Measurements from ENCODE around the gene SH3RF2. TPM values are rescaled to one million over a fixed set of nuclear protein-coding genes. Genes with fewer than 3 reads are reported as not detected.

The SH3RF2 gene
- total RNA-seq, 2 experiments from 2014 or later: not detected

- H3K27me3 Mint-ChIP-seq: peaks cover under 1% of the 10 kb centered on the region
- TF ChIP-seq, protein P1, sequence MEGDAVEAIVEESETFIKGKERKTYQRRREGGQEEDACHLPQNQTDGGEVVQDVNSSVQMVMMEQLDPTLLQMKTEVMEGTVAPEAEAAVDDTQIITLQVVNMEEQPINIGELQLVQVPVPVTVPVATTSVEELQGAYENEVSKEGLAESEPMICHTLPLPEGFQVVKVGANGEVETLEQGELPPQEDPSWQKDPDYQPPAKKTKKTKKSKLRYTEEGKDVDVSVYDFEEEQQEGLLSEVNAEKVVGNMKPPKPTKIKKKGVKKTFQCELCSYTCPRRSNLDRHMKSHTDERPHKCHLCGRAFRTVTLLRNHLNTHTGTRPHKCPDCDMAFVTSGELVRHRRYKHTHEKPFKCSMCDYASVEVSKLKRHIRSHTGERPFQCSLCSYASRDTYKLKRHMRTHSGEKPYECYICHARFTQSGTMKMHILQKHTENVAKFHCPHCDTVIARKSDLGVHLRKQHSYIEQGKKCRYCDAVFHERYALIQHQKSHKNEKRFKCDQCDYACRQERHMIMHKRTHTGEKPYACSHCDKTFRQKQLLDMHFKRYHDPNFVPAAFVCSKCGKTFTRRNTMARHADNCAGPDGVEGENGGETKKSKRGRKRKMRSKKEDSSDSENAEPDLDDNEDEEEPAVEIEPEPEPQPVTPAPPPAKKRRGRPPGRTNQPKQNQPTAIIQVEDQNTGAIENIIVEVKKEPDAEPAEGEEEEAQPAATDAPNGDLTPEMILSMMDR (IDR thresholded peaks at IDR 0.05): no peak
- H3K36me3 Mint-ChIP-seq (ENCODE audit: low read depth): no peaks in the 10 kb centered on the region
- H3K4me3 Mint-ChIP-seq: no peak overlapping the region
- H3K4me1 Mint-ChIP-seq (ENCODE audit: low read depth): no peaks in the 10 kb centered on the region
- no peak for ATAC-seq
- intact Hi-C loops (cut with micrococcal nuclease): no loop called here
- no peaks in the 10 kb centered on the region for H3K9me3 Mint-ChIP-seq
- no peak for DNase-seq
- H3K27ac Mint-ChIP-seq: no peak overlapping the region
- POLR2A ChIA-PET: no interaction called here
- CTCF ChIA-PET: no interaction called here
Observed at GRCh38 chr5:145979270-145980223, 43.2 kb downstream of the SH3RF2 start.

GRCh38 chr5:145980259-145980658, 43.9 kb downstream of the SH3RF2 start:
- H3K27ac Mint-ChIP-seq: no peak overlapping the region
- intact Hi-C loops (cut with micrococcal nuclease): no loop called here
- CTCF ChIA-PET: no interaction called here
- no peak overlapping the region for H3K4me3 Mint-ChIP-seq
- POLR2A ChIA-PET: no interaction called here
- no peak for DNase-seq
- no peaks in the 10 kb centered on the region for H3K4me1 Mint-ChIP-seq (ENCODE audit: low read depth)
- H3K27me3 Mint-ChIP-seq: no peaks in the 10 kb centered on the region
- TF ChIP-seq, protein P1 (IDR thresholded peaks at IDR 0.05): no peak
- no peaks in the 10 kb centered on the region for H3K36me3 Mint-ChIP-seq (ENCODE audit: low read depth)
- ATAC-seq: no peak
- H3K9me3 Mint-ChIP-seq: no peaks in the 10 kb centered on the region

- intact Hi-C loops (cut with micrococcal nuclease): no loop called here
- CTCF ChIA-PET: no interaction called here
- Mint-ChIP-seq H3K36me3 (ENCODE audit: low read depth) (no peaks in the 10 kb centered on the region), H3K4me3 (no peak overlapping the region), H3K9me3 (no peaks in the 10 kb centered on the region), H3K4me1 (ENCODE audit: low read depth) (no peaks in the 10 kb centered on the region), H3K27me3 (no peaks in the 10 kb centered on the region), H3K27ac (no peak overlapping the region)
- DNase-seq (no peak), ATAC-seq (no peak)
- POLR2A ChIA-PET: no interaction called here
- TF ChIP-seq, protein P1 (IDR thresholded peaks at IDR 0.05): no peak
Observed at GRCh38 chr5:145980718-145981117, 44.3 kb downstream of the SH3RF2 start.

- Mint-ChIP-seq H3K4me3 (no peak overlapping the region), H3K27ac (no peak overlapping the region), H3K36me3 (ENCODE audit: low read depth) (no peaks in the 10 kb centered on the region), H3K4me1 (ENCODE audit: low read depth) (no peaks in the 10 kb centered on the region), H3K27me3 (no peaks in the 10 kb centered on the region), H3K9me3 (no peaks in the 10 kb centered on the region)
- DNase-seq: no peak
- intact Hi-C loops (cut with micrococcal nuclease): no loop called here
- POLR2A ChIA-PET: no interaction called here
- ATAC-seq: no peak
- CTCF ChIA-PET: no interaction called here
- TF ChIP-seq, protein P1 (IDR thresholded peaks at IDR 0.05): no peak
Observed at GRCh38 chr5:145981589-145982571, 45.5 kb downstream of the SH3RF2 start.

All from activated CD8-positive, alpha-beta T cell treated with anti-CD3 and anti-CD28 coated beads for 36 hours (primary cell).